ENCODE data around the gene LIN37. TPM values are rescaled to one million over a fixed set of nuclear protein-coding genes. Genes with fewer than 3 reads are reported as not detected.

Gene LIN37
- total and polyA plus RNA-seq, 9 of the 15 experiments (the other 6 are each of a cell fraction or from before 2014, with no cell fraction given): 1.2 to 12.5 (median 8.6) TPM

- no peak for TF ChIP-seq THAP12 (CRISPR knock-in tag; IDR thresholded peaks at IDR 0.05)
Observed at GRCh38 chr19:35775046-35775297, 26.6 kb downstream of the LIN37 start (continued).

- Histone ChIP-seq H3K9ac (ENCODE audit: insufficient read depth in 1 of 2, low read depth in 2 of 2, low read length in 2 of 2) (peak within 1 kb of the TSS; percentile 5 to 92), H3K4me2 (ENCODE audit: insufficient read depth, low read length) (peak within 1 kb of the TSS; percentile 76), H3K27me3 (ENCODE audit: control insufficient read depth in 2 of 2, insufficient read depth in 2 of 2, low read length in 2 of 2) (no peaks in the 10 kb centered on the region), H3K9me1 (ENCODE audit: control insufficient read depth, insufficient read depth, low read length) (peaks cover 3% of the 10 kb centered on the region), H3K36me3 (ENCODE audit: control insufficient read depth, insufficient read depth, low read length) (peaks cover 18% of the 10 kb centered on the region; the same call in 2 of the 3 replicates), H3K27ac (ENCODE audit: extremely low read depth, low read depth, low read length) (peak within 1 kb of the TSS; percentile 70), H4K20me1 (replicated peaks; ENCODE audit: control insufficient read depth, insufficient read depth, low read length) (no peaks in the 10 kb centered on the region; the same call in 1 of the 2 replicates), H3K4me3 (peak within 1 kb of the TSS; percentile 57), H3K4me1 (replicated peaks in 1 of 2; ENCODE audit: control insufficient read depth in 2 of 2, insufficient read depth in 2 of 2, low read length in 2 of 2) (peaks cover 10 to 33% of the 10 kb centered on the region in 2 experiments), H3K79me2 (ENCODE audit: control insufficient read depth, insufficient read depth, low read length) (peaks cover 5% of the 10 kb centered on the region; the same call in 1 of the 3 replicates), H3K9me3 (replicated peaks; ENCODE audit: control insufficient read depth, insufficient read depth, low read depth, low read length) (no peaks in the 10 kb centered on the region), H2AFZ (ENCODE audit: low read depth, low read length) (peak within 1 kb of the TSS; percentile 85)
- ChIA-PET CTCF (ENCODE audit: low intra/inter-chr PET ratio) (interaction anchor here (0.6 kb wide), 1 partner anchor 909 kb away, joined by 3 read pairs; no protein-coding TSS in a partner anchor), POLR2A (no interaction called here)
- no TSS peak for BruUV-seq (replicated peaks)
- WGBS (ENCODE audit: insufficient coverage, low coverage, missing lambda C conversion rate): 3% methylated on average over 32 of the region's 82 CpGs
- intact Hi-C loops (cut with micrococcal nuclease): no loop called here
- in situ Hi-C loops (cut with MboI): no loop called here
- DNase-seq (ENCODE audit: extremely low read depth in 1 of 4, low spot score in 3 of 4) (peak; percentile 98 to 99 (median 99)), FAIRE-seq (peak; percentile 97), ATAC-seq (peak; percentile 98)
- TF ChIP-seq ZNF143 (CRISPR knock-in tag; IDR thresholded peaks at IDR 0.05) (no peak), CREM (IDR thresholded peaks at IDR 0.05; ENCODE audit: low read depth) (peak; percentile 58; the same call in 1 of the 2 replicates), REST (IDR thresholded peaks at IDR 0.05; ENCODE audit: borderline replicate concordance) (no peak), REST (CRISPR knock-in tag; IDR thresholded peaks at IDR 0.05; ENCODE audit: low read depth) (peak; percentile 42; the same call in 1 of the 2 replicates), ASH1L (IDR thresholded peaks at IDR 0.05; ENCODE audit: borderline replicate concordance, low read depth, partially characterized antibody) (no peak), SMAD4 (CRISPR knock-in tag; conservative IDR thresholded peaks at IDR 0.05) (peak; percentile 42; the same call in 1 of the 2 replicates), NR1H2 (CRISPR knock-in tag; IDR thresholded peaks at IDR 0.05) (no peak), MECOM (CRISPR knock-in tag; IDR thresholded peaks at IDR 0.05) (peak; percentile 95), DNMT1 (IDR thresholded peaks at IDR 0.05) (no peak)
Observed at GRCh38 chr19:35775298-35776101, 27.1 kb downstream of the LIN37 start, which contains the start of gene ARHGAP33. ARHGAP33 (plus strand) TSS chr19:35775564; CDS start chr19:35775659, 95 bp downstream.

Measured in K562 (cell line).